NCI-H82 (cell line): ENCODE data around the gene SLX9.
"Not testable (repeated sequence)": the region's sequence is repeated elsewhere in the genome, so short reads cannot be mapped to it uniquely, and the experiment has no call there.

ENCODE experiments used
- DNase-seq: peaks from one replicate; lab custom pipeline; 2025; lab: John Stamatoyannopoulos, UW

SLX9 gene

GRCh38 chr21:44960141-44961092 is 20.6 kb downstream of the SLX9 start:
- DNase-seq = no peak

GRCh38 chr21:44962403-44962966 is 22.7 kb downstream of the SLX9 start:
- DNase-seq = no peak

- DNase-seq = no peak
These were observed 24.6 kb downstream of the SLX9 start for GRCh38 chr21:44964381-44964780.

DNA sequence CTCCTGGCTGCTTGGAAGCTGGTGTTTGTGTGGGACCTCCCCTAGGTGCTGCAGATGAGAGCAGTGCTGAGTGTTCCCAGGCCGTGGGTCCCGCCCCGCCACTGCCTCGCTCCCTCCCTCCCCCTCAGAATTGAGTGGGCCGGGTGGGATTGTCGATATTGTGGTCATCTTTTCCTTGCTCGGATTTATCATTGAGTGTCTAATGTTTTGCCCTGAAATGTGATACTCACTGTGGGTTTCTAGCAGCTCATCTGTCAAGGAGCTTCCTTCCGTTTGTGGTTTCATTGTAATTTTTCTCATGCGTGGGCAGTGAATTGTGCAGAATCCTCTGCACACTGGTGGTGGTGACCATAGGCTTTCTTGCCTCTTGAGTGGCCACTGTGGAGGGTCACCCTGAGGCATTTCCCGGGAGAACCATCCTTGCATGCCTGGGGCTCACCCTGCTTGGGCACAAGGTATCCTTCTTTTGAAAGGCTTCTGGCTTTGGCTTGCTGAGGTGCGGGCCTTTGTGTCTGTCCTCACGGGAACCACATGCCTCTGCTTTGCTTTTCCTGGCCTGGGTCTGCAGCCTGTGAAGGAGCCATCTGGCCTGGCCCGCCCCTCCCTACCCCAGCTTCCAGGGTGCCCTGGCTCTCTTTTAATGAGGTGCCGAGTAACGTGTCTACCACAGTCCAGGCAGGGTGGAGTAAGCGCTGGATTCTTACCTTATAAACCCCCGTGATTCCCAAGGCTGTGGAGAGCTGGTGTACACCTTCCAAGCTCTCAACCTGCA is 25.6 kb downstream of the SLX9 start:
- no peak for DNase-seq

DNA sequence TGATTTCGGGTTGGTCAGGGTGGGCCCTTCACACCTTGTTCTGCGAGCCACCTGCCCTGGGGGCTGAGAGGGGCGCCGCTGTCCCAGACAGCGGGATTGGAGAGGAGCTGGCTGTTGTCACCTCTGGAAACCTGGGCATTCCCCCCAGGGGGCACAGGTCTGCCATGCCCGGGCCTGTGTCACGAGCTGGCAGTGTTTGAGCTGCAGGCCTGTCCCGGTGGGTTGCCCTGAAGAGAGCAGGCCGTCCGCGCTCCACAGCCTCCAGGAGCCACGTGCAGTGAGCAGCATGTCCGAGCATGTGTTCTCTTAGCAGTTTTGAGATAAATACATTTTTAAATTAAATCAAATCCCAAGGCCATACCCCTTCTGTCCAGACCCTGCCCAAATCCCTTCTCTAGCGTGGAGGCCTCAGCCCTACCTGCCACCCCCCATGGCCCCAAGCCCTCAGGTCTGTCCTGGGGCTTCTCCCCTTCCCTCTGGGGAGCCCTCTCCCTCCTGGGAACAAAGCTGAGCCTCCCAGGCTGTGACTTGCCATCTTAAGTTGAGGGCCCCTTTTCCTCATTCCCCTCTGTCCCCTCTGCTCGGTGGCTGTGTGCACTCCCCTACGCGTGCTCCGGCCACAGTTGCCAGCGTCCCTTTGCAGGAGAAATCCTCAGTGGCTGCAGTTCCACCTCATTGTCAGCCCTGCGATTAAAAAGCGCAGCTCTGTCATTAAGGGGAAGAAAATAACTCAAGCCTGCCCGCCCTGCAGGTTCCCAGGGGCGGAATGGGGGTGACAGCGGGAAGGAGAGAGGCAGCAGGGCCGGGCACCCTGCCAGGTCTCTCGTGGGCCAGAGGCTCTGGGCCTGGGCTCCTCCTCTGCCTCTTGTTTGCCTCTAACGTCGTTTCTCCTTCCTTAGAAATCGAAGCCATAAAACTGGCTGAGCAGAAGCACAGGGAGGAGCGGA is 26.6 kb downstream of the SLX9 start:
- DNase-seq = no peak

DNA sequence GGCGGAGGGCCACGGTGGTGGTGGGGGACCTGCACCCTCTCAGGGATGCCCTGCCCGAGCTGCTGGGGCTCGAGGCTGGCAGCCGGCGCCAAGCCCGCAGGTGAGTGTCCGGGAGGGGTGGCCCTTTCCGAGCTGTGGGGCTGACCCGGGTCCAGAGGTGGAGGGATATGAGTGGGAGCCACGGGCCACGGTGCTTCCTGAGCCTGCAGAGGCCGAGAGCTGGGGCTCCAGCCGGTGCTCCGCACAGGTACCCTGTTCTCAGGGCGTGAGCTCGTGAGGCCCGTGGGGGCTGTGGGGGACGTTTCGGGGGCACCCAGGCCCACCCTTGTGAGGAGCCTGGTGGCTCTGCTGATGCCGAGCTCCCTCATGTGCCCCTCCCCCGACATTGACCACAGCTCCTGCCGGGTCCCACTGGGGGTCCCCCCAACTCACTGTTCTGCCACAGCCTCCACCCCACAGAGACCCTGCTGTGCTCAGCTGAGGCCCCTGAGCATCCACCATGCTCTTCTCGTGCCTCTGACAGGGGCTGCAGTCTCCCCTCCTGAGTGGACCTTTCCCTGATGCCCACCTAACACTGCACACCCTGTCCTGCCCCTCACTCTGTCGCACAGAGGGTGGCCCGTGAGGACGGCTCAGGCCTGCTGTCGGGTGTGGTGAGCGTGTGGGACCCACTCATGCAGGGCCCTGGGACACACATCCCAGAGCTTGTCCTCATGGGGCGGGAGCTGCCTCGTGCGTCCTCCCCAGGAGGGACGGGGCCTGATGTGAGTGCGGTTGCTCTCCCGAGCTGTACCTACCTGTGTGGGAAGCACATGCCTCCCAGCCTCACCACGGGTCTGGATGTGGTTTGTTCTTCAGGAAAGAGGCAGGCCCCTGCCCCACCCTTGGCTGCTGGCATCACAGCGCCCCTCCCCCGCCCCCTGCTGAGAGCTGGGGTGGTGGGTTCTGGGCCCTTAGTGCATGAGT is 27.5 kb downstream of the SLX9 start:
- no peak for DNase-seq

- DNase-seq = no peak
These were observed 29.3 kb downstream of the SLX9 start for GRCh38 chr21:44969066-44969670.

DNA sequence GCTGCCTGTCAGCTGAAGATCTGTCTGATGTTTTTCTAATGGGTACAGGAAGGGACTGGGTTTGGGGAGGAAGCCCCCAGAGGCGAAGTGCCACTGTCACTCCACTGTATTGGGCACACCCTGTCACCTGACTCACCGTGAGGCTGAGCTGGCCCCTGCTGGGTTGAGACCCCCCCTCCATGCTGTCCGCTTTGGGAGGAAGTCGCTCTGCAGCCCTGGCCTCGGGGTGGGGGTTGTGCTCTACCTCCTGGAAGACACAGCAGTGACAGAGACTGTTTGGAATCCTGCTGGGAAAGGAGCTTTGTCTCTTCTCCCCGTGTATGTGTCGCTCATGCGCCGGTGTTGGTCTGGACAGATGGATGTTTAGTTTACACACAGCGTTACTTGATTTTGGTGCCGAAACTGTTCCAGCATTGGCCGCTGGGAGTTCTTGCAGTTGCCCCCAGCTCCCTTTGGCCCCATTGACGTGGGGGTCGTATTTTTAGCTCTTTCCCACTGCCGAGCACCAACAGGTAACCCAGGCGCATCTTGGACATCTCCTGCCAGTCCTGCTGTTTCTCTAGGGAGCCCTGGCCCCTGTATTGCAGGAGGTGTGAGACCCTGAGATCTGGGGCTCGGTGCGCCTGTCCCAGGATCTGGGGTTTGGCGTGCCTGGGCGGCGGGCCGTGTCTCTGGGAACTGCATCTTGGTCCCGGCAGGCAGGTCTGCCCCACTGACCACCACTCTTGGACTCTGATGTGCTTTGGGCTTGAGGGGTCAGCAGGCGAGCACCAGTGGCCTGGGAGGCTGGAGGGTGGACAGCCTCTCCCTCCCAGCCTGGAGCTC is 30.3 kb downstream of the SLX9 start:
- no peak for DNase-seq

DNA sequence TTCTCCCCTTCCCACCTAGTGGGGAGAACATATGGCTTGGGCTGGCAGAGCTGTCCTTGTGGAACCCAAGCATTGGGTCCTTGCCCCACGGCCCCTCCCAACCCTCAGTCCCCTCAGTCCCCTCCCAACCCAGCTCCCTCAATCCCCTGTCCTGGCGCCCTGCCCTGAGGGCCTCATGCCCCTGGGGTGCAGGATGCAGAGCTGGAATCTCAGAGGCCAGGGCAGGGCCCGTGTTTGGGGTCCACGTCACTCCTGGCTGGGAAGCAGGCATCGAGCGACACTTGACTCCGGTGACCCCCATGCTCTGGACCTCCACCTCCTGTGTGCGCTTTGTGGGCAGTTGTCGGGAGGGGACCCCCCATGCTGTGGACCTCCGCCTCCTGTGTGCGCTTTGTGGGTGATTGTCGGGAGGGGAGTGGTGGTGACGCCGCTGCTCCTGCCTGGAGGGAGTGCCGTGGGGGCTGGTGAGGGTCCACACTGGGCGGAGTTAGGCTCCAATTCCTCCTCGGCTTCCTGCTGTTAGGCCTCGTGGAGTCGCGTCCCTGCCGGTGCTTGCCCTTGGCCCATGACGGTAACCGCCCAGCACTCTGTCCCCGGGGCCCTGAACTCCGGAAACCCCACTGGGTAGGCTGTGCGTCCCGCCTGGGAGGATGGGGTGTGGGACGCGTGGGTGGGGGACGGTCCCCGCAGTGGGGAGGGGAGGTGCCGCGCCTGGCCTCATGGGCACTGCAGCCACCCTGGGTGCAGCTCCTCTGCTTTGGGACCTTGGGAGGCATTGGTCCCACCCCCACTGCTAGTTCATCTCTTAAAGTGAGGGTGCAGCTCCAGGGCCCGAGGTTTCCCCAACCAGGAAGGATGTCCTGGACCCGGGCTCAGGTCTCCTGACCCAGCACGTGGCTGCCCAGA is 31.2 kb downstream of the SLX9 start:
- no peak for DNase-seq

- DNase-seq = no peak
These were observed 31.8 kb downstream of the SLX9 start for GRCh38 chr21:44971672-44971995.

GRCh38 chr21:44972301-44972814 is 32.5 kb downstream of the SLX9 start:
- no peak for DNase-seq

GRCh38 chr21:44972821-44973220 is 33.0 kb downstream of the SLX9 start:
- no peak for DNase-seq

DNA sequence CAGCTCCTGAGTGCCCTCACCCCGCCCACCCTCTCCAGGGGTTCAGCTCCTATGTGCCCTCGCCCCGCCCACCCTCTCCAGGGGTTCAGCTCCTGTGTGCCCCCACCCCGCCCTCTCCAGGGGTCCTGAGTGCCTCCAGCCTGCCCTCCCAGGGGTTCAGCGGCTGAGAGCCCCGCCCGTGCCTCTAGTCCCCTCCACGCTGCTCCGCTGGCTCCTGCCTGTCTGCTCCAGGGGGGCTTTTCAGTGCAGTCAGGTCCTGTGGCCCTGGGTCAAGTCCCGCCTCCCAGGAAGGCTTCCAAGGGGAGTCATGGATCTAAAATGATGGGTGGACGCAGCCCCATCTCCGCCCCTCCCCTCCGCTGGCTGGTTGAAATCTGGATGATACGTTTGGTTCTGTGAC is 33.8 kb downstream of the SLX9 start:
- no peak for DNase-seq

DNA sequence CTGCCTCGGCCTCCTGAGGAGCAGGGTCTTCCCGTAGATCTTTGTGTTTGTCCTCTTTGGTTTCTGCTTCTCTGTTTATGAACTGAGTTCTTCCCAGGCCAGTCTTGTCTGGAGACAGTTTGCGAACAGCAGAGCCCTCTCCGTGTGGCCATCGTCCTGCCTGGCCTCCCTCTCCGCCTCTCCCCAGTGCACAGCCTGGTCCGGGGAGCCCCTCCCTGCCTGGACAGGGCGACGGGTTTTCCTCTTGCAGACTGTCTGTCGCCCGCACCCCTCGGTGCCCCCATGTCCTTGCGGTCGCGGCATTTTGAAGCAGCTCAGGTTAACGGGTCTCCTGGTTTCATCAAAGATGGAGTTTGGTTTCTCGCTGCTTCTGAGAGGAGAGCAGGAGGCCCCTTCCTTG is 34.8 kb downstream of the SLX9 start:
- no peak for DNase-seq

DNA sequence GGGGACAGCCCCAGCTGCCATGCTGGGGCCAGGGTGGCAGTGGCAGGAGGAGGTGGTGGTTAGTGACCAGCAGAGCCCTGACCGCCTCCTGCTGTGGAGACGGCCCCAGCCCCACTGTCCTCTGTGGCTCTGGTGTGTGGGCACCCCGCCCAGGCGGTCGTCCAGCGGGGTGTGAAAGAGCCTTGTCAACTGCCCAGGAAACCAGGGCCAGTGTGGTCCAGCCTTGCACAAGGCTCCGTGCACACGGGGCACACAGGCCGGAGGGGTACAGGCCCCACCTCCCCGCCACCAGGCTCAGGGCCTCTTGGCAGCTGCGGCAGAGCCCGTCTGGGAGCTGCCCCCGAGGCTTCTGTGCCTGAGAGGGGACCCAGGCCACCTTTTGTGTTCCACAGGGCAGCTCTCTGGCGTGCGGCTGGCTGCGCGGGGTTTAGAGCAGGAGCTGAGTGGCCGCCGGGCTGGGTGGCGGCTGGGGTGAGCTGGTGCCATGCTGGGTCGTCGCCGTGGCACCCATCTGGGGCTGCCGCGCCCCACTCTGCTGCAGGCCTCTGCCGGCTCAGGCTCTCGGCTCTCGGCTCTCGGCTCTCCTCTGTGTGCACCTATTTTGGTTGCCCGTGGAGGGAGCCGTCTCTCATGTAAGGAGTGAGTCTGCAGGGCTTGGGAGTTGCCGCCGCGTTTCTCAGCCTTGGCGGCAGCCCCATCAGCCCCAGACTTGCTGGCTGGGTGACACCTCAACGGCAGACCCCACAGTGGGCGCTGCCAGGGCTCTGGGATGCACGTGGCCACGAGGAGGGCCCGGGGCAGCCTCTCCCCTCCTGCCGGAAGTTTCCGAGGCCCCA is 36.1 kb downstream of the SLX9 start:
- no peak for DNase-seq

DNA sequence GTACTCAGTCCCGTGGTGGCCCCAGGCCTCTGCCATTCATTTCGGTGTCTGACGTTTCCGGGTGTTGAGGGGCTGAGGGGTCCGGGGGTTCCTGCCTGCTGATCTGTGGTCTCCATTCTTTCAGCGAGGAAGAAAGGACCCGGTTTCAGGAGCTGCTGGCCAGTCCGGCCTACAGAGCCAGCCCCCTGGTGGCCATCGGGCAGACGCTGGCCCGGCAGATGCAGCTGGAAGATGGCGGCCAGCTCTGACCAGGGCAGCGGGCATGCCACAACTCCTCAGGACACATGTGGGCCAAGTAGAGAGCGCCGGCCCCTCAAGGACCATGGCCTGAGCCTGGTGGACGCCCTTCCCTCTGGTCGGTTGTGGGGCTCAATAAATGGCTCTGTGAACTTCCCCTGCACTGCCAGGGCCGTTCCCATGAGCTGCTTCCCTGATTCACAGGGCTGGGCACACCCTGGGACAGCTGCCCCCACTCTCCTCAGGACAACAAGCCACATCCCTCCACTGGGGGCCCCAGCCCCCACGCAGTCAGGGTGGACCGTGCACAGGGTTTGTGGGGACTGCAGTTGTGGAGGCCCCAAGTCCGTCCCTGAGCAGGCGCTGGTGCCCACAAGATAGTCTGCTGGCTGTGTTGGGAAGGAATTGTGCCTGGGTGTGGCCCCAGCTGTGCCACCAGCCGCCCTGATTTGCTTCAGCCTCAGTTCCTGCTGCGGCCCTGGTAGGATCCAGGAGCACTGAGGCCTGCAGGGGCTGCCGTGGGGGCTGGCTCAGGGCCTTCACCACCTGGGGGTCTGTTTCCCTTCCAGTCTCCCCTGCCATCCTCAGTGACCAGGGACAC is 36.9 kb downstream of the SLX9 start:
- not testable (repeated sequence) for DNase-seq
